Mesenteric fat pad (tissue), 1 donor: ENCODE results near the gene SPTSSA. TPM values are rescaled to one million over a fixed set of nuclear protein-coding genes. Genes with fewer than 3 reads are reported as not detected.
"Not testable (repeated sequence)": the region's sequence is repeated elsewhere in the genome, so short reads cannot be mapped to it uniquely, and the experiment has no call there.

Source experiments
- DNase-seq: peaks from one replicate; pipeline ENCODE4 v3.0.0-alpha.2; 2020; ENCODE audit warnings: low spot score
- total RNA-seq: library from RNA; stranded (reverse); fragmentation: NEBNext Ultra II Directional; extraction: Animal tissue kit (Norgen Biotek cat#: 25700); gene quantifications from one replicate; pipeline ENCODE4 v1.2.1, GENCODE V29; 2021
- donor health status: DM: yes; HTN: yes; CAD: no.

Gene SPTSSA
- total RNA-seq, 1 donor from 2014 or later = 18.5 TPM

DNA sequence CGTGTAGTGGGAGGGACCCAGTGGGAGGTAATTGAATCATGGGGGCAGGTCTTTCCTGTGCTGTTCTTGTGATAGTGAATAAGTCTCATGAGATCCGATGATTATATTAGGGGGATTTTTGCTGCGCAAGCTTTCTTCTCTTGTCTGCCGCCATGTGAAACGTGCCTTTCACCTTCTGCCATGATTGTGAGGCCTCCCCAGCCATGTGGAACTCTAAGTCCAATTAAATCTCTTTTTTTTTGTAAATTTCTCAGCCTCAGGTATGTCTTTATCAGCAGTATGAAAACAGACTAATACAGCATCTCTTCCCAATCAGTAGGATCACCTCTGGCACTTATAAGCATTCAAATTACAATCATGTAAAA is 34.0 kb downstream of the SPTSSA start:
- DNase-seq = not testable (repeated sequence)

GRCh38 chr14:34426313-34427295 is 35.4 kb downstream of the SPTSSA start:
- no peak for DNase-seq

GRCh38 chr14:34425095-34425851 is 36.8 kb downstream of the SPTSSA start:
- DNase-seq = no peak

- no peak for DNase-seq
Observed at GRCh38 chr14:34424488-34424887, 37.6 kb downstream of the SPTSSA start.

GRCh38 chr14:34423445-34423844 is 38.6 kb downstream of the SPTSSA start:
- DNase-seq = no peak

DNA sequence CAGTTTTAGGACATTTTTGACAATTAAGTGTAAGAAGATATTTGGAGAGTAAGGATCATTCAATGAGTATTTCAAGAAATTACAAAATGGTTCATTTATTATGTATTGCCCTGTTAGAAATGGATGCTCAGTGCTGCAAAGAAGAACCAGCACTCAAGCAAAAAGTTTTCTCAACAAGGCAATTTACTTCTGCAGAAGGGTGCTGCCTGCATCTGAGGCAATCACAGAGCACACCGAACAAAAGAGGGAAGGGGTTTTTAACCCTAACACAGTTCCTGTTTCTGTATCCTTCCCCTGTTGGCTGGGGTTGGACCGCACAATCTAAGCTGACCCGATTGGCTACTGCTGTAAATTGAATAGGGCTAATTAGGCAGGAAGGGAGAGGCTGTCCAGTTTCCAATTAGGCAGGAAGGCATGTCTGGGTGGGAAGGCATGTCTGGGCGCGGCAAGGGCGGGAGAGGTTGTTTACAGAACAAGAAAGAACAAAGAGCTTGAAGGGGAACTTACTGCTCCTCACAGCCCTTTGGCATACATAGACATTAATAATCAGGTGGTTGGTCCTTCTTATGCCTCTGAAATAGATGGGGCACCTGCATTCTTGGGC is 41.4 kb downstream of the SPTSSA start:
- no peak for DNase-seq

DNA sequence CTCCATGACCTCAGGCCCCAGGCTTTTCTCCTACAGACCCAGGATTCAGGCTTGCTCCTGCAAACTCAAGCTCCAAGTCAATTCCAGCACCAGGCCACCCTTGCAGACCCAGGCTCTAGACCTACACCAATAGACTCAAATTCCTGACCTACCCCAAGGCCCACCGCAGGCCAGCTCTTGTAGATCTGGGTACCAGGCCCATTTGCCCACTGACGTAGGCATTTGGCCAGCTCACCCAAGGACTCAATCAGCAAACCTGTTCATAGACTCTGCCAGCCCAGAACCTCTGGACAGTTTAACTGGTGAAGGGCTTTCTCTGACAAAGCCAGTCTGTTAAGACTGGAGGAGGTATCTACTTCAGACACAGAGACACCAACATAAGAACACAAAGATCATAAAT is 52.3 kb downstream of the SPTSSA start:
- DNase-seq = no peak

GRCh38 chr14:34407951-34408350 is 54.1 kb downstream of the SPTSSA start:
- no peak for DNase-seq

DNA sequence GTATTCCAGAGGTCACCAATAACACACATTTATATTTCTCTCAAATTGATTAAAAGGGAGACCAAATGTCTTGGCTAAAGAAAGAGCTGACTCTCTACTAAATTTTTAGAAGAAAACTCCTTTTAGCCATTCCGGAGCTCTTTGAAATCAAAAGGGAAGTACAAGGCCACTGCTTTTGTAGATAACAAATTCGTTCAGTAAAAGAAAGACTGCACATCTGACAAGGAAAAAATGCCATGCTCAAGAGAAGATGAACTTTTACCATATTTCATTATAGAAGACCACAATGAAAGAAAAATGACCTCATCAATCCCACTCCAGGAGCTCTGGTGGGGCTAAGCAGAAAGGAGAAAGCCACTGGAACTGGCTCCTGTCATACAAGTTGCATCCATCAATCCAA is 57.6 kb downstream of the SPTSSA start:
- no peak for DNase-seq

DNA sequence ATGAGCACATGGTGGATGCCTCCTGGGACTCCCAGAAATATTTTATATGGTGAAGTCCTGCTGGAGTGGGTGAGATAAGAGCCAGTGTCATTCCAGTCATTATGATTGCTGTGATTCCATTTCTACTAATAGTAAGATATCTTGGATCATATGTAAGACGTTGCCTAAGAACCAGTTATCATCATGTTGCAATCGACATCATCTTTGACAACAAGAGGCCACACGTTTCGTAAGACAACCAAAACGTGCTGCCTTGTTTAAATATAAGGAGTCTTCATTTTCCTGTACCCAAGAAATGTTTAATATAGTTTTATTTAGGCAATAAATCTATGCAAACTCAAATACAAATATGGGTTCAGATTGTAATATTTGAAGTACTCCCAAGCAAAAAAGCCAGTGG is 58.4 kb downstream of the SPTSSA start:
- DNase-seq = no peak

DNA sequence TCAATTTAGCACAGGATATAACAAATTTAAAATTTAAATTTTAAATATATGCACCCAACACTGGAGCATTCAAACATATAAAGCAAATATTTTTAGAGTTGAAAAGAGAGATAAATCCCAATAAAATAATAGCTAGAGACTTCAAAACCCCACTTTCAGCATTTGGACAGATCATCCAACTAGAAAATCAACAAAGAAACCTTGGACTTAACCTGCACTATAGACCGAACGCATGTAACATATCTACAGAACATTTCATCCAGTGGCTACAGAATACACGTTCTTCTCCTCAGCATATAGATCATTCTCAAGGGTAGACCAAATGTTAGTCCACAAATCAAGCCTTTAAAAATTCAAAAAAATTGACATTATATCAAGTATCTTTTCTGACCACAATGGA is 64.0 kb downstream of the SPTSSA start:
- DNase-seq = no peak

GRCh38 chr14:34387974-34388516 is 74.0 kb downstream of the SPTSSA start:
- DNase-seq = no peak

GRCh38 chr14:34386865-34387485 is 75.1 kb downstream of the SPTSSA start:
- DNase-seq = no peak

- DNase-seq = not testable (repeated sequence)
Observed at GRCh38 chr14:34385881-34386280, 76.2 kb downstream of the SPTSSA start.

DNA sequence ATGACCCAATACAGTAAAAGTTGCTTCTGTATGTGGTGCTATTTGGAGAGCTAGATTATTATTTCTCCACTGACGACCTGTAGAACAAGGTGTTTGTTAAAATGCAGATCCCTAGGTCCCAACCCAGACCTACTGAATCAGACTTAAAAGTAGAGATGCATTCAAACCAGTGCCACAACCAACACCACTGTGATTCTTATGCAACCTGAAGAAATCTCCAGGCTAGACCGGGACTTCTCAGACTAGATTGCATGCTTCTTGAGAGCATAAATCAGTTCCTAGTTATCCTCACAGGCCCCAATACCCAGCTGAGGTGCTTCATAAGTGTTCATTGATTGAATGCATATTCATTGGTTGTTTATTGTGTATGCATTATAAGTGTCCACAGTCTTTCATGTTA is 78.2 kb downstream of the SPTSSA start:
- DNase-seq = no peak

Other genes with a start within 250 kb of the SPTSSA start
- 22.1 TPM for gene EAPP, start 77.5 kb upstream of the SPTSSA start, total RNA-seq
- gene SNX6, start 167.9 kb upstream of the SPTSSA start, total RNA-seq = 97.4 TPM